ENCODE results near the gene E2F6.

DNA sequence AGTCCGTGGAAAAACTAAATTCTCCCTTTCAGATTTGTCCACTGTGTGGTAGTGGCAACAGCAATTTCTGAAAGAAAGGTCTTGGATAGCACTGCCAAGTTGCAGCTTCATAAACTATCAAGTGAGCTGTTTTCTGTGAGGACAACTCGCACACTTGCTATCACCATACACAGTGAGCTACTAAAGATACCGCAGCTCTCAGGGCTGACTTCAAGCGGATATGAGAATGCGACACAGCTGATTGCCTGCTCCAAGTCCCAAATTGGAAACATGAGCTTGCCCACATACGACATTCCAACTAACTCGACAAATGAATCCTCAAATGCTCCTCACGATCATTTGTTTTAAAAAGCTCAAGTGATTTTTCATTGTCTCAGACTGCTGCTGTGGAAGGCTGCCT, 46.2 kb downstream of the E2F6 start:
- no peak for TF ChIP-seq EP300 (IDR thresholded peaks at IDR 0.05; ENCODE audit: borderline replicate concordance in 1 of 2, low read depth in 2 of 2, low read length in 2 of 2)
- TF ChIP-seq, protein P1, sequence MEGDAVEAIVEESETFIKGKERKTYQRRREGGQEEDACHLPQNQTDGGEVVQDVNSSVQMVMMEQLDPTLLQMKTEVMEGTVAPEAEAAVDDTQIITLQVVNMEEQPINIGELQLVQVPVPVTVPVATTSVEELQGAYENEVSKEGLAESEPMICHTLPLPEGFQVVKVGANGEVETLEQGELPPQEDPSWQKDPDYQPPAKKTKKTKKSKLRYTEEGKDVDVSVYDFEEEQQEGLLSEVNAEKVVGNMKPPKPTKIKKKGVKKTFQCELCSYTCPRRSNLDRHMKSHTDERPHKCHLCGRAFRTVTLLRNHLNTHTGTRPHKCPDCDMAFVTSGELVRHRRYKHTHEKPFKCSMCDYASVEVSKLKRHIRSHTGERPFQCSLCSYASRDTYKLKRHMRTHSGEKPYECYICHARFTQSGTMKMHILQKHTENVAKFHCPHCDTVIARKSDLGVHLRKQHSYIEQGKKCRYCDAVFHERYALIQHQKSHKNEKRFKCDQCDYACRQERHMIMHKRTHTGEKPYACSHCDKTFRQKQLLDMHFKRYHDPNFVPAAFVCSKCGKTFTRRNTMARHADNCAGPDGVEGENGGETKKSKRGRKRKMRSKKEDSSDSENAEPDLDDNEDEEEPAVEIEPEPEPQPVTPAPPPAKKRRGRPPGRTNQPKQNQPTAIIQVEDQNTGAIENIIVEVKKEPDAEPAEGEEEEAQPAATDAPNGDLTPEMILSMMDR (IDR thresholded peaks at IDR 0.05; ENCODE audit: control extremely low read depth in 1 of 3, insufficient read depth in 1 of 3, low read depth in 1 of 3, low read length in 3 of 3): no peak
- no peak for TF ChIP-seq SIN3A (conservative IDR thresholded peaks at IDR 0.05 in 1 of 2, IDR thresholded peaks at IDR 0.05 in 1 of 2; ENCODE audit: low read depth in 1 of 2, low read length in 2 of 2)

Measured in H1 (cell line).